Spinal cord (tissue), 10 donors: ENCODE data around the gene BAHCC1. TPM values are rescaled to one million over a fixed set of nuclear protein-coding genes. Genes with fewer than 3 reads are reported as not detected.

ENCODE experiments used
- DNase-seq, 6 donors: peaks; one replicate each; pipeline versions ENCODE4 v3.0.0 to v3.0.0-alpha.2; 2013 to 2015; ENCODE audit warnings: low spot score in 6 of 6, low read depth in 4 of 6
- H3K27ac ChIP-seq: one replicate; pipeline ENCODE4 v1.5.1; 2013; ENCODE audit warnings: low read depth, low read length, control low read depth
- H3K27me3 ChIP-seq: one replicate; pipeline ENCODE4 v1.6.1; 2013; ENCODE audit warnings: low read length; ENCODE audit not compliant: control insufficient read depth, insufficient read depth
- H3K36me3 ChIP-seq: one replicate; pipeline ENCODE4 v1.6.1; 2013; ENCODE audit warnings: low read length; ENCODE audit not compliant: control insufficient read depth, insufficient read depth
- H3K4me1 ChIP-seq: one replicate; pipeline ENCODE4 v1.6.1; 2013; ENCODE audit warnings: low read length; ENCODE audit not compliant: control insufficient read depth, insufficient read depth
- H3K4me3 ChIP-seq: one replicate; pipeline ENCODE4 v1.5.1; 2013; ENCODE audit warnings: low read depth, low read length, control low read depth
- H3K9me3 ChIP-seq: one replicate; pipeline ENCODE4 v1.6.1; 2013; ENCODE audit warnings: low read length; ENCODE audit not compliant: control insufficient read depth, insufficient read depth
- WGBS: methylation state at CpG from one replicate; pipeline ENCODE4 v1.1.5; 2013; ENCODE audit warnings: missing lambda C conversion rate; ENCODE audit not compliant: insufficient coverage; 5-methylcytosine and 5-hydroxymethylcytosine counted together
- polyA plus RNA-seq, 2 donors: library from polyadenylated mRNA; unstranded; fragments of 120-200 nt; gene quantifications; one replicate each; pipeline ENCODE4 v1.2.1, GENCODE V29; 2013; ENCODE audit not compliant: insufficient read length in 2 of 2
- total RNA-seq, 2 donors: library from RNA; depleted of rRNA in 1 of 2; stranded (reverse); fragments of 120-200 nt in 1 of 2; fragments of >200 nt in 1 of 2; gene quantifications; one replicate each; pipeline versions ENCODE4 v1.2.3 to v1.2.4, GENCODE V29; 2013 to 2014
- donor health status: healthy.

BAHCC1 gene
- total and polyA plus RNA-seq, 4 donors, result 9.3 to 33.4 (median 20.5) TPM

GRCh38 chr17:81401723-81402529 lies 6.7 kb downstream of the BAHCC1 start:
- DNase-seq, result peak in 2 of 6 donors; percentile 63 to 76
- H3K27me3 ChIP-seq, result no peaks in the 10 kb centered on the region
- 24% methylated on average over 15 of the region's 19 CpGs for WGBS
- H3K4me1 ChIP-seq, result peaks cover 72% of the 10 kb centered on the region
- H3K36me3 ChIP-seq, result peaks cover 32% of the 10 kb centered on the region
- H3K9me3 ChIP-seq, result no peaks in the 10 kb centered on the region
- peak overlapping the region; percentile 88 for H3K27ac ChIP-seq
- peak overlapping the region; percentile 50 for H3K4me3 ChIP-seq

- H3K36me3 ChIP-seq, result peaks cover 35% of the 10 kb centered on the region
- H3K9me3 ChIP-seq, result no peaks in the 10 kb centered on the region
- peak overlapping the region; percentile 88 for H3K27ac ChIP-seq
- peak overlapping the region; percentile 50 for H3K4me3 ChIP-seq
- WGBS, result 43% methylated on average over 7 of the region's 9 CpGs
- H3K4me1 ChIP-seq, result peaks cover 79% of the 10 kb centered on the region
- DNase-seq, result peak in 1 of 6 donors; percentile 40
- H3K27me3 ChIP-seq, result no peaks in the 10 kb centered on the region
These were observed 7.3 kb downstream of the BAHCC1 start for GRCh38 chr17:81402530-81402941.

DNA sequence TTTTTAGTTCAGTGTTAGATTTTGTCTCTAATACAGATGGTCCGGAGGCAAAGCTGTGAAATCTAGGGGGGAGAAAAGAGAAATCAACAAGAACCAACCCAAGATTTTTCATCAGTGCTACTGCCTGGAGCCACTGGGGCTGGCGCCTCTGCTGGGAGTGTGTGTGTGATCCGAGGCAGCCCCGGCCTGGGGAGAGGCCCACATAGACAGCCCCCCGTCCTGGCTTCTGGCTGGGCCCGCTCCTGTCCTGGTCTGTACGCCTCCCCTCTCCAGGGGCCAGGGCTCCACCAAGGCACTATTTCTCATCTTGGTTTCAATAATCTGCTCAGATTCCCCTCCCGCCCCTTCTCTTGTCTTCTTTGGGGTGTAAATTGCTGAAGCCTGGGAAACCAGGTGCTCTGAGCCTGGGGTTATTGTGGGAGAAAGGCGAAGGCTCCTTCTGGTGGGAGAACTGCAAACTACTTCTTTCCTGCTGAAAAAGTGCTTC lies 7.8 kb downstream of the BAHCC1 start:
- DNase-seq, result peak in 2 of 6 donors; percentile 37 to 64
- H3K27ac ChIP-seq, result peak overlapping the region; percentile 88
- H3K4me1 ChIP-seq, result peaks cover 83% of the 10 kb centered on the region
- 75% methylated on average over 4 of the region's 9 CpGs for WGBS
- H3K9me3 ChIP-seq, result no peaks in the 10 kb centered on the region
- no peaks in the 10 kb centered on the region for H3K27me3 ChIP-seq
- H3K4me3 ChIP-seq, result no peak overlapping the region
- H3K36me3 ChIP-seq, result peaks cover 40% of the 10 kb centered on the region

GRCh38 chr17:81403671-81404534 lies 8.6 kb downstream of the BAHCC1 start:
- Histone ChIP-seq H3K27me3 (no peaks in the 10 kb centered on the region), H3K4me3 (no peak overlapping the region), H3K4me1 (peaks cover 85% of the 10 kb centered on the region), H3K27ac (peak overlapping the region; percentile 1), H3K9me3 (no peaks in the 10 kb centered on the region), H3K36me3 (peaks cover 45% of the 10 kb centered on the region)
- DNase-seq, result peak in 2 of 6 donors; percentile 81 to 84
- WGBS, result 64% methylated on average over 29 of the region's 39 CpGs

DNA sequence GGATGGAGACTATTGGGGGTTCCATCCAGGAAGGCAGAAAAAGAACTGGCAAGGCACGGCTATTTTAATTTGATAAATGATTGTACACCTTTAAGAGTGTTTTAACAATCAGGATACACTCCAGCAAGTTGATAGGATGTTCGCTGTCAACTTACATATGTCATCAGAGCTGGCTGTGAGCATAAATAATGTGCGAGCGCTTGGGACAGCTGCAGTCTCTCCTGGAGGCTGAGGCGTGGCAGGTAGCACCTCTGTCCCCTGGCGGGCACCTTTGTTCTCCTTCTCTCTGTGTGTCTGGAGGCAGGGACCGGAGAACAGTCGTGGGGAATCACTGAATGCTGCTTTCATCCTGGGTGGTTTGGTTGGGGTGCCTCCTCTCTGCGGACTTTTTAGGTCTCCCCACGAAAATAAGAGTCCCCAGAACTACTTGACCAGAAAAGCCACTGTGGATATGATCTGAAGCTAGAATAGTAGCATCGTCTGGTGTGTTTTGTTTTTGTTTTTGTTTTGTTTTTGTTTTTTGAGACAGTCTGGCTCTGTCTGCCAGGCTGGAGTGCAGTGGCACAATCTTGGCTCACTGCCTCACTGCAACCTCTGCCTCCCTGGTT lies 9.4 kb downstream of the BAHCC1 start:
- Histone ChIP-seq H3K27me3 (no peaks in the 10 kb centered on the region), H3K4me1 (peaks cover 92% of the 10 kb centered on the region), H3K27ac (no peak overlapping the region), H3K4me3 (no peak overlapping the region), H3K9me3 (no peaks in the 10 kb centered on the region), H3K36me3 (peaks cover 53% of the 10 kb centered on the region)
- whole genome bisulfite sequencing, result 69% methylated on average over 5 of the region's 11 CpGs
- DNase-seq, result peak in 1 of 6 donors; percentile 41

- Histone ChIP-seq H3K4me1 (peaks cover 93% of the 10 kb centered on the region), H3K36me3 (peaks cover 60% of the 10 kb centered on the region), H3K4me3 (no peak overlapping the region), H3K27ac (no peak overlapping the region), H3K27me3 (no peaks in the 10 kb centered on the region), H3K9me3 (no peaks in the 10 kb centered on the region)
- peak in 1 of 6 donors; percentile 61 for DNase-seq
- 36% methylated on average over 7 of the region's 7 CpGs for WGBS
These were observed 10.2 kb downstream of the BAHCC1 start for GRCh38 chr17:81405411-81405872.

GRCh38 chr17:81406117-81406953 lies 11.1 kb downstream of the BAHCC1 start:
- DNase-seq, result peak in 2 of 6 donors; percentile 26 to 81
- Histone ChIP-seq H3K36me3 (peaks cover 64% of the 10 kb centered on the region), H3K9me3 (no peaks in the 10 kb centered on the region), H3K27ac (no peak overlapping the region), H3K4me1 (peaks cover 84% of the 10 kb centered on the region), H3K4me3 (no peak overlapping the region), H3K27me3 (no peaks in the 10 kb centered on the region)
- 40% methylated on average over 35 of the region's 42 CpGs for WGBS

- Histone ChIP-seq H3K36me3 (peaks cover 65% of the 10 kb centered on the region), H3K4me1 (peaks cover 78% of the 10 kb centered on the region), H3K9me3 (no peaks in the 10 kb centered on the region), H3K27ac (no peak overlapping the region), H3K4me3 (no peak overlapping the region), H3K27me3 (no peaks in the 10 kb centered on the region)
- DNase-seq, result no peak
- WGBS, result 70% methylated on average over 13 of the region's 14 CpGs
These were observed 12.8 kb downstream of the BAHCC1 start for GRCh38 chr17:81408049-81408448.
